Panc1 (cell line): Measurements from ENCODE around the gene RFFL.

Experiments used
- SIN3A ChIP-seq: IDR thresholded peaks from 2 replicates; pipeline ENCODE4 v1.6.1; 2012; ENCODE audit warnings: low read depth, mild to moderate bottlenecking, low read length, moderate library complexity, borderline replicate concordance; ENCODE audit not compliant: insufficient read depth
- TF ChIP-seq, protein P1 (sequence below): fragments of 450-650 bp; IDR thresholded peaks from 2 replicates; pipeline ENCODE4 v1.5.1; 2017; ENCODE audit warnings: mild to moderate bottlenecking

DNA sequence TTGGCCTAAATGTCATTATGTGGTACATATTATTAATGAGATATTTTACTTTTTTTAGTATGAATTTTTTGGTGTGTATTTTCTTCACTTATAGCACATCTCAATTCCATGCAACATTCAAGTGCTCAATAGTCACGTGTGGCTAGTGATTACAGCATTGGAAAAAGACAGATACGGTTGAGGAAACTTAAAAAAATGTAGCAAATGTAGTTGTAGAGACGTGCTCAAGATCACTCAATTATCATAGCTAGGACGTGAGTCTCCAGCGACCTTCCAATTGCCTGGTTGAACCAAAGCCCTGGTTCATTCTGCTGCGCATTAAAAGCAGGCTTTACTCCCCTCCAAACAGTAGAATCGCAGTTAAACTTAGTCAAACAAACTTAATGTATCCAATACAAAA lies 84.4 kb downstream of the RFFL start:
- TF ChIP-seq, protein P1, sequence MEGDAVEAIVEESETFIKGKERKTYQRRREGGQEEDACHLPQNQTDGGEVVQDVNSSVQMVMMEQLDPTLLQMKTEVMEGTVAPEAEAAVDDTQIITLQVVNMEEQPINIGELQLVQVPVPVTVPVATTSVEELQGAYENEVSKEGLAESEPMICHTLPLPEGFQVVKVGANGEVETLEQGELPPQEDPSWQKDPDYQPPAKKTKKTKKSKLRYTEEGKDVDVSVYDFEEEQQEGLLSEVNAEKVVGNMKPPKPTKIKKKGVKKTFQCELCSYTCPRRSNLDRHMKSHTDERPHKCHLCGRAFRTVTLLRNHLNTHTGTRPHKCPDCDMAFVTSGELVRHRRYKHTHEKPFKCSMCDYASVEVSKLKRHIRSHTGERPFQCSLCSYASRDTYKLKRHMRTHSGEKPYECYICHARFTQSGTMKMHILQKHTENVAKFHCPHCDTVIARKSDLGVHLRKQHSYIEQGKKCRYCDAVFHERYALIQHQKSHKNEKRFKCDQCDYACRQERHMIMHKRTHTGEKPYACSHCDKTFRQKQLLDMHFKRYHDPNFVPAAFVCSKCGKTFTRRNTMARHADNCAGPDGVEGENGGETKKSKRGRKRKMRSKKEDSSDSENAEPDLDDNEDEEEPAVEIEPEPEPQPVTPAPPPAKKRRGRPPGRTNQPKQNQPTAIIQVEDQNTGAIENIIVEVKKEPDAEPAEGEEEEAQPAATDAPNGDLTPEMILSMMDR, result no peak
- no peak for TF ChIP-seq SIN3A
